Uterus (tissue), 4 donors: ENCODE measurements around the gene PTPRG. TPM values are rescaled to one million over a fixed set of nuclear protein-coding genes. Genes with fewer than 3 reads are reported as not detected.

Source experiments
- DNase-seq, 2 donors: peaks; one replicate each; pipeline ENCODE4 v3.0.0-alpha.2; 2019 to 2020
- H3K27ac ChIP-seq, 2 donors: fragments of 200-600 bp; sonication (generic); 1 replicate in 1 of 2; 2 replicates in 1 of 2; pipeline ENCODE4 v1.5.1; 2016 to 2018
- H3K27me3 ChIP-seq, 2 donors: fragments of 200-600 bp; sonication (generic); one replicate each; pipeline ENCODE4 v1.5.1; 2018 to 2019; ENCODE audit warnings: control low read depth in 1 of 2
- H3K36me3 ChIP-seq, 2 donors: fragments of 200-600 bp; sonication (generic); one replicate each; pipeline ENCODE4 v1.5.1; 2019; ENCODE audit warnings: control low read depth in 1 of 2
- H3K4me1 ChIP-seq, 2 donors: fragments of 200-600 bp; sonication (generic); one replicate each; pipeline ENCODE4 v1.5.1; 2018 to 2019; ENCODE audit warnings: control low read depth in 1 of 2
- H3K4me3 ChIP-seq, 2 donors: fragments of 200-600 bp; sonication (generic); 1 replicate in 1 of 2; 2 replicates in 1 of 2; pipeline ENCODE4 v1.5.1; 2018 to 2019; ENCODE audit warnings: mild to moderate bottlenecking in 1 of 2
- H3K9me3 ChIP-seq, 2 donors: fragments of 200-600 bp; sonication (generic); one replicate each; pipeline ENCODE4 v1.5.1; 2019; ENCODE audit warnings: control low read depth in 1 of 2
- POLR2A ChIP-seq, 2 donors: fragments of 450-650 bp; IDR thresholded peaks; one replicate each; pipeline ENCODE4 v1.6.1; 2016; ENCODE audit warnings: antibody characterized with exemption in 2 of 2, mild to moderate bottlenecking in 1 of 2, moderate library complexity in 1 of 2
- intact Hi-C: fragments of 100-400 bp; cut with DNase I; formaldehyde crosslinking; loops from one replicate; pipeline ENCODE4 v1.15.1; 2023; ENCODE audit warnings: low total_unique reads
- total RNA-seq, 4 donors: library from RNA; depleted of rRNA in 3 of 4; stranded (reverse); fragments of >200 nt in 3 of 4; gene quantifications; one replicate each; pipeline versions ENCODE4 v1.1.0 to v1.2.4, GENCODE V29; 2014 to 2023
- TF ChIP-seq, protein P1 (sequence below), 4 experiments: fragments of 200-600 bp in 2 of 4; fragments of 450-650 bp in 2 of 4; sonication (generic) in 2 of 4; IDR thresholded peaks; one replicate each; pipeline ENCODE4 v1.5.1; 2016 to 2019; ENCODE audit warnings: antibody characterized with exemption in 4 of 4, mild to moderate bottlenecking in 2 of 4, moderate library complexity in 1 of 4
- donor health status: DM: yes; HTN: yes; CAD: no.

The PTPRG gene
- total RNA-seq, 4 donors from 2014 or later, result 43.5 to 136 (median 62.6) TPM

DNA sequence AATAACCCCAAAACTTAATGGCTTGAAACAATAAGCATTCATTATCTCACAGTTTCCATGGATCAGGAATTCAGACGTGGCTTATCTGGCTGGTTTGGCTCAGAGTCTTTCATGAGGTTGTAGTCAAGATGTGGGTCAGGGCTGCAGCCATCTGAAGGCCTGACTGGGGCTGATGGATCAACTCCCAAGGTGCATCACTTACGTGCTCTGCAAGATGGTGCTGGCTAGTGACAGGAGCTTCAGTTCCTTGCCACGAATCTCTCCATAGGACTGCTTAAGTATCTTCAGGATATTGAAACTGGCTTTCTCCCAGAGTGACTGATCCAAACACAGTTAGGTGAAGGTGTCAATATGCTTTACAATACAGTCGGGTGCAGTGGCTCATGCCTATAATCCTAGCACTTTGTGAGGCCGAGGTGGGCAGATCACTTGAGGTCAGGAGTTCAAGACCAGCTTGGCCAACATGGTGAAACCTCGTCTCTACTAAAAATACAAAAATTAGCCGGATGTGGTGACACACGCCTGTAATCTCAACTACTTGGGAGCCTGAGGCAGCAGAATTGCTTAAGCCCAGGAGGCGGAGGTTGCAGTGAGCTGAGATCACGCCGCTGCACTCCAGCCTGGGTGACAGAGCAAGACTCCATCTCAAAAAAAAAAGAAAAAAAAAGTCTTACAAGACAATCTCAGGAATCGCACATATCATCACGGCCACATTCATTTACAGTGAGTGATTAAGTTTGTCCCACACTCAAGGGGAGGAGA is 28.5 kb upstream of the PTPRG start:
- Histone ChIP-seq H3K4me3 (no peak overlapping the region), H3K27ac (no peak overlapping the region), H3K9me3 (no peaks in the 10 kb centered on the region), H3K36me3 (no peaks in the 10 kb centered on the region), H3K4me1 (no peaks in the 10 kb centered on the region), H3K27me3 (no peaks in the 10 kb centered on the region)
- DNase-seq, result no peak
- TF ChIP-seq, protein P1, sequence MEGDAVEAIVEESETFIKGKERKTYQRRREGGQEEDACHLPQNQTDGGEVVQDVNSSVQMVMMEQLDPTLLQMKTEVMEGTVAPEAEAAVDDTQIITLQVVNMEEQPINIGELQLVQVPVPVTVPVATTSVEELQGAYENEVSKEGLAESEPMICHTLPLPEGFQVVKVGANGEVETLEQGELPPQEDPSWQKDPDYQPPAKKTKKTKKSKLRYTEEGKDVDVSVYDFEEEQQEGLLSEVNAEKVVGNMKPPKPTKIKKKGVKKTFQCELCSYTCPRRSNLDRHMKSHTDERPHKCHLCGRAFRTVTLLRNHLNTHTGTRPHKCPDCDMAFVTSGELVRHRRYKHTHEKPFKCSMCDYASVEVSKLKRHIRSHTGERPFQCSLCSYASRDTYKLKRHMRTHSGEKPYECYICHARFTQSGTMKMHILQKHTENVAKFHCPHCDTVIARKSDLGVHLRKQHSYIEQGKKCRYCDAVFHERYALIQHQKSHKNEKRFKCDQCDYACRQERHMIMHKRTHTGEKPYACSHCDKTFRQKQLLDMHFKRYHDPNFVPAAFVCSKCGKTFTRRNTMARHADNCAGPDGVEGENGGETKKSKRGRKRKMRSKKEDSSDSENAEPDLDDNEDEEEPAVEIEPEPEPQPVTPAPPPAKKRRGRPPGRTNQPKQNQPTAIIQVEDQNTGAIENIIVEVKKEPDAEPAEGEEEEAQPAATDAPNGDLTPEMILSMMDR (IDR thresholded peaks at IDR 0.05), result no peak
- no peak for TF ChIP-seq POLR2A (IDR thresholded peaks at IDR 0.05)
- intact Hi-C loops, result no loop called here

DNA sequence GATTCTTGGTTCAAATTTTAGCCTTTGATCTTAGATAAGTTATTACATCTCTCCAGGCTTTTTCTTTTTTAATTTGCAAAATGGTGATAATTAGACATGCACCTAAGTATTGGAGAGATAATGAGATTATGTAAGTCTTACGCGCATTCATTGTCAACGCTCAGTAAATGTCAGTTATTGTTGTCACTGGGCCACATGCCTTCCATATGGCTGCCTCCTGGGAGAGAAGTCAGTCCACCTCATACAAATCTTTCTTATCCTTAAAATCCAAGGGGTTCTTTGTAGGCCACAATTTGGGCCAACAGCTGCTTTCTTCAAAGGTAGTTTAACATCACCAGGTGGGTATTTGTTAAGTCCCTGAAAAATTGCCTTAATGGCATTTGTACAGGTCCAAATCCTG is 25.5 kb upstream of the PTPRG start:
- Histone ChIP-seq H3K4me3 (no peak overlapping the region), H3K36me3 (no peaks in the 10 kb centered on the region), H3K4me1 (no peaks in the 10 kb centered on the region), H3K27me3 (no peaks in the 10 kb centered on the region), H3K27ac (no peak overlapping the region), H3K9me3 (no peaks in the 10 kb centered on the region)
- intact Hi-C loops, result no loop called here
- DNase-seq, result no peak
- no peak for TF ChIP-seq POLR2A (IDR thresholded peaks at IDR 0.05)
- TF ChIP-seq, protein P1 (IDR thresholded peaks at IDR 0.05), result no peak

DNA sequence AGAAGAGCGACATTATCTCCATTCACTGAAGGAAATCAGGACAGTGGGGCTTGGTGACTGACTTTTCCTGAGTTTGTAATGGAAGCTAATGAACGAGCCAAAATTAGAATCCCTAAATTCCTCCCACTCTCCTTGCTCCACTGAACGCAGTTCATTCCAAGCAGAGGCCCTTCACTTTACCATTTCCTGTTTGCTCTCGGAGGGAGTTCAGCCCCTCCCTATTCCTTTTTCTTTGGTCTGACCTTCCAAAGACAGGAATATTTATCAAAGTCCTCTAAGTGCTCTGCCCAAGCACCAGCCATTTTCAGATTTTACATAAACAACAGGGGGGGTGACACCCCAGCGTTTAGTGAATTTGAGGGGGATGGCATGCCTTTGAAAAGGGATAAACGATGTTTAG is 24.0 kb upstream of the PTPRG start:
- Histone ChIP-seq H3K36me3 (no peaks in the 10 kb centered on the region), H3K4me1 (no peaks in the 10 kb centered on the region), H3K9me3 (no peaks in the 10 kb centered on the region), H3K4me3 (no peak overlapping the region), H3K27ac (no peak overlapping the region), H3K27me3 (no peaks in the 10 kb centered on the region)
- TF ChIP-seq, protein P1 (IDR thresholded peaks at IDR 0.05), result no peak
- TF ChIP-seq POLR2A (IDR thresholded peaks at IDR 0.05), result no peak
- no peak for DNase-seq
- intact Hi-C loops, result no loop called here

DNA sequence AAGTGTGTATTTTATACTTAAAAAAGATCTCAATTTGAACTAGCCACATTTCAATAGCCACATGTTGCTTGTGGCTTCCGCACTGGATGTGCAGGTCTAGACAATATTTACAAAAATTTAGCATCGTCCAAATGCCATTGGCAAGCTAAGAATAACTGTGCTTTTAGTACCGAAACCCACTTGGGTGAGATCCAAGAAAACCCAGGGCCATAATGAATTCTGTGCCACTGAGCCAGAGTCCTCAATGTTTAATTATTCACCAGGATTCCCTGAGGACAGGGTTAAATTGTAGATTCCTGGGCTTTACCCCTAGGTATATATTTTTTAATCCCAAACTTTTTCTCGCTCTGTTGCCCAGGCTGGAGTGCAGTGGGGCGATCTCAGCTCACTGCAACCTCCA is 22.9 kb upstream of the PTPRG start:
- DNase-seq, result no peak
- no peak overlapping the region for H3K27ac ChIP-seq
- no peaks in the 10 kb centered on the region for H3K9me3 ChIP-seq
- H3K4me3 ChIP-seq, result no peak overlapping the region
- intact Hi-C loops, result no loop called here
- no peaks in the 10 kb centered on the region for H3K27me3 ChIP-seq
- no peaks in the 10 kb centered on the region for H3K4me1 ChIP-seq
- no peaks in the 10 kb centered on the region for H3K36me3 ChIP-seq
- TF ChIP-seq POLR2A (IDR thresholded peaks at IDR 0.05), result no peak

DNA sequence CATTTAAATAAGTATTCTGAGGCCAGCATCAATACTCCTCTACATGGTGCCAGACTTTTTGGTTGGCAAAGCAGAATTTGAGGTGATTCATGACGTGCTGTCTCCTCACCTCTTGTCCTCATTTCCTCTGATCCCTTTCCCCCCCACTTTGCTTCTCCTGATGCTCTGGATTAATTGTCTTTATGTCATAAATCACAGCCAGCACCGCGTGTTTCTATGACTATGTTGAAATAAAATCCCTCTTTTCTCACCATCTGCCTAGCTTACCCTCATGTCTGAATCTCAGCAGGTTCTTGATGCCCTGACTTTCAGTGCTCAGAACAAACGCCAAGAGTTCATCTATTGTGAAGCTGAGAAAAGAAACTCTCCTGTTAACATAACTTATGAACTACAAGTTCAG is 19.7 kb upstream of the PTPRG start:
- no peaks in the 10 kb centered on the region for H3K27me3 ChIP-seq
- TF ChIP-seq POLR2A (IDR thresholded peaks at IDR 0.05), result no peak
- TF ChIP-seq, protein P1 (IDR thresholded peaks at IDR 0.05), result no peak
- no peaks in the 10 kb centered on the region for H3K9me3 ChIP-seq
- no peaks in the 10 kb centered on the region for H3K4me1 ChIP-seq
- intact Hi-C loops, result no loop called here
- DNase-seq, result no peak
- no peak overlapping the region for H3K4me3 ChIP-seq
- H3K36me3 ChIP-seq, result no peaks in the 10 kb centered on the region
- no peak overlapping the region for H3K27ac ChIP-seq
